D721Med (cell line): Measurements from ENCODE around the gene JUNB.
A peak's percentile ranks its signal among the peaks of the same experiment; 100 is the strongest.

Experiments used
- DNase-seq: peaks from one replicate; pipeline ENCODE4 v3.0.0; 2011; ENCODE audit warnings: low spot score; ENCODE audit not compliant: insufficient read length
- FAIRE-seq: peaks from 2 replicates; lab custom pipeline; 2011; peaks lifted over from hg19 to GRCh38; lab: Jason Lieb, UNC
- TF ChIP-seq, protein P1 (sequence below): IDR thresholded peaks from 2 replicates; pipeline ENCODE4 v1.5.1; 2012; ENCODE audit warnings: mild to moderate bottlenecking, control low read depth; ENCODE audit not compliant: insufficient read depth; ENCODE audit errors: missing control alignments

Gene JUNB

DNA sequence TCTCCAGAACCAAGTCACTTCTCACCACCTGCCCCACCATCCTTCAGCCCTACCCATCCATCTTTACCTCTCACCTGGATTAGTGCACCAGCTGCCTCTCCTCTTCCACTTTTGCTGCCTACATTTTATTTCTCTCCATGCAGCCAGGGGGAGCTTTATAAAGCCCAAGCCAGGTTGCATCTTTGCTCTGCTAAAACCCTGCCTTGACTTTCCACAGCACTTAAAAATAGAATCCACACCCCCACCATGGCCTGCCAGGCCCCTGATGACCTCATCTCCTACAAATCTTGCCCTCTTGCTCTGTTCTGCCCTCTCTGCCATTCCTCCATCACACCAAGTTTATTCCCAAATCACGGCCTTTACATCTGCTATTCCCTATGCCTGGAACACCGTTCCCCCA, 17.7 kb upstream of the JUNB start:
- TF ChIP-seq, protein P1, sequence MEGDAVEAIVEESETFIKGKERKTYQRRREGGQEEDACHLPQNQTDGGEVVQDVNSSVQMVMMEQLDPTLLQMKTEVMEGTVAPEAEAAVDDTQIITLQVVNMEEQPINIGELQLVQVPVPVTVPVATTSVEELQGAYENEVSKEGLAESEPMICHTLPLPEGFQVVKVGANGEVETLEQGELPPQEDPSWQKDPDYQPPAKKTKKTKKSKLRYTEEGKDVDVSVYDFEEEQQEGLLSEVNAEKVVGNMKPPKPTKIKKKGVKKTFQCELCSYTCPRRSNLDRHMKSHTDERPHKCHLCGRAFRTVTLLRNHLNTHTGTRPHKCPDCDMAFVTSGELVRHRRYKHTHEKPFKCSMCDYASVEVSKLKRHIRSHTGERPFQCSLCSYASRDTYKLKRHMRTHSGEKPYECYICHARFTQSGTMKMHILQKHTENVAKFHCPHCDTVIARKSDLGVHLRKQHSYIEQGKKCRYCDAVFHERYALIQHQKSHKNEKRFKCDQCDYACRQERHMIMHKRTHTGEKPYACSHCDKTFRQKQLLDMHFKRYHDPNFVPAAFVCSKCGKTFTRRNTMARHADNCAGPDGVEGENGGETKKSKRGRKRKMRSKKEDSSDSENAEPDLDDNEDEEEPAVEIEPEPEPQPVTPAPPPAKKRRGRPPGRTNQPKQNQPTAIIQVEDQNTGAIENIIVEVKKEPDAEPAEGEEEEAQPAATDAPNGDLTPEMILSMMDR, result peak; percentile 28
- DNase-seq (no peak), FAIRE-seq (no peak)

DNA sequence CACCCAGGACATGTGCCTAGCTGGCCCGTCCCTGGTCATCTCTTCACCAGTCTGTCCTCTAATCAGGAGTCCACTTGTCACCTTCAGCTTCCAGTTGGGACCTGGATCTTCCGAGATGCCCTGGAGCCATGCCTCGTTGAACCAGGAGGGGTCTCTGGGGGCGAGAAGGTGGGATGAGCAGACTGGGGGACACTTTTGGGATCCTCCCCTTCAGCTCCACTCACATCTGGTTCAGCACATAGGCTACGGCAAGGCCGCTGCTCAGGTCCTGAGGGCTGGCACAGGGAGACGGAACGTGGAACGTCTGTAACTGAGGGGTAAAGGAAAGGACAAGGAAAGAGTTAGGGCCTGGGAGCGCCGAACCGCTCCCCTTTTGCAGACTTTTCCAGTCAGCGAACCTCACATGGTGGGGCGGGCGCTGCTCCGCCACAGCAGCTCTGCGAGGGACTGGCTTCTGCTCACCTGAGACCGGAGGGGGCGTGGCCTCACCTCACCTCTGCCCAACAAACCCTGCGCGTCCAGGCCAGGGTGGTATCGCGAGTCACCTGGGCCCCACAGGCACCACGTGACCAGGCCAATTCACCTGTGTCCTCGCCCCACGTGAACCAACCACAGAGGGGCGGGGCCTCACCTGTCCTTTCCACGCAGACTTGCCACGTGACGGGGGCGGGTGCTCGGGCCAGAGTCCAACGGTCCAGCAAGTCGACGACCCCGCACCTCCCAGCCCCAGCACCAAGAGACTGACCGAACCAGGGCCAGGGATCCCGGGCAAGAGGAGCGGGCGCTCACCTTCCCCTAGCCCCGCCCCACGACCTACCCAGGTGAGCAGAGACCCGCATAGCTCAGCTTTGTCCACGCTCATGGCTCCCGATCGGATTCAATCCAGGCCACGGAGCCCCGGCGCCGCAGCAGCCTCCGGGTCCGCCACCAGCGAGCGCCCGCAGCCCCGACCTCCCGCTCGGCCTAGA, 16.4 kb upstream of the JUNB start, which contains the start of gene HOOK2:
HOOK2 (minus strand) TSS at position 965 of the 968 bp plus-strand sequence; CDS start at position 862, 103 bp downstream.
- DNase-seq, result no peak
- no peak for FAIRE-seq
- TF ChIP-seq, protein P1, result no peak

DNA sequence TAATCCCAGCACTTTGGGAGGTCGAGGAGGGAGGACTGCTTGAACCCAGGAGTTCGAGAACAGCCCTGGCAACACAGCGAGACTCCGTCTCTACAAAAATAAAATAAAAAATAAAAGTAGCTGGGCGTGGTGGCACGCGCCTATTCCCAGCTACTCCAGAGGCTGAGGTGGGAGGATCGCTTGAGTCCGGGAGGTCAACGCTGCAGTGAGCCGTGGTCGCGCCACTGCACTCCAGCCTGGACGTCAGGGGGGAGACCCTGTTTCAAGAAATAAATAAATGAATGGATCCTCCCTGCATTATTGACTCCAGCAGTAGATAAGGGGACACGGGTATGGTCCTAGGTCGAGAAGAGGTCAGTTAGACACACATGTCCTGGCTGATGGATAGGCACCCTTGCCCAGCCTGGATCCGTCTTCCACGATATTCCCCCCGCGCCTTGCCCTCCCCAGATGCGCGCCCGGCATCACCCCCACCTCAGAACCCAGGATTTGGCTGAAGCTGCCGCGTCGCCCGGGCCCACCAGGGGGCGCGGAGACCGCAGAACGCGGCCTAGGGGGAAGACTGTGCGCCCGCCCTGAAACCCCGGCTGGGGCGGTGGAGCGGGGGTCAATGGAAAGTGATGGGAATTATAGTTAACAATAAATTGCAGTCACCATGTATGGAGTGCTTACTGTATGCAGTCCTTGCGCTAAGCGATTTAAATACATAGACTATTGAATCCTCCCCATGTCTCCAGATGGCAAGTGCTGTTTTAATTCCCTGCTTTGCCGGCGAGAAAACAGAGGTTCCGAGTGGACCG, 13.9 kb upstream of the JUNB start:
- FAIRE-seq (no peak), DNase-seq (no peak)
- TF ChIP-seq, protein P1, result peak; percentile 84

DNA sequence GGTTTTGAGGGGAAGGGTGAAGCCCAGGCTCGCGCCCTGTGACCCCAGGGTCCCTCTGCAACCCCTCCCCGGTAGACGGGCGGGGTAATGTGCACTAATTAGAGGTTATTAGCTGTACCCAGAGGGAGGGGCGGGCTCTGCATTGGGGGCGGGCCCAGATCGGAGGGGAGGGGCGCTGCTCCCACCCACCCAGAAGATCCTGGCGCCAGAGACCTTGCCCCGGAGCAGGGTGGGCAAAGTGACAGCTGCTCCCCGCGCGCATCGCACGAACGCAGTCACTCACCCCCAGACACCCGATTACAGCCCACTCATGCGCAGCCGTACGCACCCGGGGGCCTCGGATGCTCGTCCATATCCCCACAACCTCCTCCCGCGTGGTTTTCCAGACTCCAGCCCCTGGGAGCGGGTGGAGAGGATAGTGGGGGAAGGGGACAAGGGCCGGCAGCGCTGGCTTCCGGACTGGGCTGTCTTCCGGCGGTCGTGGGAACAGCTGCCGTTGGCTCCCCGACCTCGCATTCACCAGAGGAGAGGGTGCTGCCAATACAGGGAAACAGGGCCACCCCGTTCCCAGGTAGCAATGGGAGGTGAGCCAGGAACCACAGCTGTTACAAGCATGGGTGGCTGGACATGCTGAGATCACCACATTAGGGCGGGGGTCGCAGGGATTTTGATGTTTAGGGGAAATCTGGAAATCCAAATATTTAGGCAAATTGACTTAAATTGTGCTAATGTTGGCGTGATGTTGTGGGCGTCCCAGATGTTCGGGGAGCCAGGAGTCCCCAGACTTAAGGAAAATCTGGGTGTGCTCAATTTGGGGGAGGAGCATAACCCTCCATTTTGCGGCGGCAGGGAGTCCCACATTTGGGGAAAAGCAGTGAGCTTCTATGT, 13.0 kb upstream of the JUNB start:
- TF ChIP-seq, protein P1, result no peak
- no peak for DNase-seq
- no peak for FAIRE-seq

DNA sequence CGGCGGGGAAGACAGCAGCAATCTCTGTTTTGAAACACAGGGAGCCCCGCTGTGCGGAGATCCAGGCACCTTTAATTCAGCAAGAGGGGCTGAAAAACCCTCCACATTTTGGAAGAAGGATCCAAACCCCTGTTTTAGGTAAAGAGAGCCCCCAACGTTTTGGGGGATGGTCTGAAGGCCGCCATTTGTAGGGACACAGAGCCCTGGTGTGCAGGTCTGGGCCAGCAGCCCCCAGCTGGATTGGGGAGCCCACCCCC, 12.5 kb upstream of the JUNB start:
- DNase-seq (no peak), FAIRE-seq (no peak)
- TF ChIP-seq, protein P1, result no peak

DNA sequence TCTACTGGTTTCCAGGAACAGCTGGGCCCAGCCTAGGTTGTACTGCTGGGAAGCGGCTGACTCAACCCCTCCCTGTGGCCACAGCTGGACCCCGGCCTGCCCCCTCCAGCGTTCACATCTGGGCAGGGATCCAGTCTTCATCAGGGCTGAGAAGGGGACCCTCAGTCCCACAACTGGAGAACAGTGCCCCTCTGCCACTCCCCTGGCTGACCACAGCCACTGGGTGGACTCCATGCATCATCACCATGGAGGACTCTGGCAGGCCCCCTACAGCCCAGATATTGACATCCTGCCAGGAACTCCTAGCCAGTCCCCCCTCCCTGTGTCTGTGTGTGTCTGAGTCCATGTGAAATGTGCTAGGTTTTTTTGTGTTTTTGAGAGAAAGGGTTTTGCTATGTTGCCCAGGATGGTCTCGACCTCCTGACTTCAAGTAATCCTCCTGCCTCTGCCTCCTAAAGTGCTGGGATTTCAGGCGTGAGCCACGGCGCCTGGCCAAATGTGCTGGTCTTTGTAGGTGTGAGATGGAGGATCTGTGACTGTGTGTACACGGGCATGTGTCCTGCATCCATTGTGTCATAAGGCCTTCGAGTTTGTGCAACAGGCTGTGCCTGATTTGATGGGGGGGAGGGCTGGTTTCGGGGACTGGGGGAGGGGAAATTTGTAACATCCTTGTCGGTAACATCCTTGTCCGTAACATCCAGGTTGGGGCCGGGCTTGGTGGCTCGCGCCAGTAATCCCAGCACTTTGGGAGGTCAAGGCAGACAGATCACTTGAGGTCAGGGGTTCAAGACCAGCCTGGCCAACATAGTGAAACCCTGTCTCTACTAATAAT, 11.9 kb upstream of the JUNB start:
- DNase-seq (no peak), FAIRE-seq (no peak)
- TF ChIP-seq, protein P1, result no peak
